Activated T-cell treated with anti-CD3 and anti-CD28 coated beads, Interleukin-2, amount 50 U/mL, for 4 hours (primary cell): ENCODE data around the gene CFAP90. TPM values are rescaled to one million over a fixed set of nuclear protein-coding genes. Genes with fewer than 3 reads are reported as not detected.

Source experiments
- ATAC-seq, 2 donors: fragments of 200-7000 bp; cut with Tn5 transposase; one replicate each; pipeline ENCODE4 v1.10.0; 2021
- DNase-seq: peaks from one replicate; pipeline ENCODE4 v3.0.0-alpha.2; 2020
- H3K27me3 Mint-ChIP-seq: one replicate; pipeline ENCODE4 v1.8.0; 2021; ENCODE audit warnings: low read depth, mixed read lengths
- H3K36me3 Mint-ChIP-seq: one replicate; pipeline ENCODE4 v1.8.0; 2022; ENCODE audit warnings: mixed read lengths; ENCODE audit not compliant: insufficient read depth
- H3K4me1 Mint-ChIP-seq: one replicate; pipeline ENCODE4 v1.8.0; 2021; ENCODE audit warnings: low read depth, mixed read lengths
- H3K4me3 Mint-ChIP-seq: one replicate; pipeline ENCODE4 v1.8.0; 2021; ENCODE audit warnings: mild to moderate bottlenecking, moderate library complexity, mixed read lengths
- H3K9me3 Mint-ChIP-seq: one replicate; pipeline ENCODE4 v1.8.0; 2021; ENCODE audit warnings: mixed read lengths
- total RNA-seq, 3 donors: library from RNA; stranded (reverse); gene quantifications; one replicate each; pipeline ENCODE4 v1.2.1, GENCODE V29; 2021

The CFAP90 gene, protein sequence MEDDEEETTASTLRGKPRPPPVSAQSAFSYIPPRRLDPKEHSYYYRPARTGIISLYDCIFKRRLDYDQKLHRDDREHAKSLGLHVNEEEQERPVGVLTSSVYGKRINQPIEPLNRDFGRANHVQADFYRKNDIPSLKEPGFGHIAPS
- total RNA-seq: not detected

DNA sequence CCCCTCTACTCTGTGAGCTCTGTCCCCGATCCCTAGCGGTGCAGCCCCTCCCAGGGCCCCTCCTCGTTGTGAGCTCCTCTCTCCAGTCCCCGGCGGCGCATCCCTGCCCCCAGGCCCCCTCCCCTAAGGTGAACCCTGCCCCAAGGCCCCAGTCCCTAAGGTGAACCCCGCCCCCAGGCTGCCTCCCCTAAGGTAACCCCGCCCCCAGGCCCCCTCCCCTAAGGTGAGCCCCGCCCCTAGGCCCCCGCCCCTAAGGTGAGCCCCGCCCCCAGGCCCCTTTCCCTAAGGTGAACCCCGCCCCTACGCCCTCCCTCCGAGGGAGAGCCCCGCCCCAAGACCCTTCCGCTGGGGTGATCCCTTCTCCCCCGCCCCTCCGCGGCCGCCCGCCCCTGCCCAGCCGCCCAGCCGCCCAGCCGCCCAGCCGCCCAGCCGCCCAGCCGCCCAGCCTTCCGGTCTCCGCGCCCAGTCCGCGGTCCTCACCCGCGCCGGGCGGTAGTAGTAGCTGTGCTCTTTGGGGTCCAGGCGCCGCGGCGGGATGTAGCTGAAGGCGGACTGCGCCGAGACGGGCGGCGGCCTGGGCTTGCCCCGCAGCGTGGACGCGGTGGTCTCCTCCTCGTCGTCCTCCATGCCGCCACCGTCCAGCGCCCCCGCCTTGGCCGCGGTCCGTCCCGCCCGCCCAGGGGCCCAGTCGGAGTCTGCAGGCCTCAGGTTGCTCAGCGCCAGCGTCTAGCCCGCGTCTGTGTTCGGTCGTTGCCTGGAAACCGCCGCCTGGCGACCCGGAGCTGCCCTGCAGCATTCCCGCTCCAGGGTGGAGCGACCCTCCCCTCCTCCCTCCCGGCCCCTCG is at the start of gene CFAP90:
Gene CFAP90 (minus strand): TSS at position 739 of the 845 bp plus-strand sequence. CDS start 112 bp downstream, at position 627.
- ATAC-seq (peak; percentile 51 to 53), DNase-seq (peak; percentile 11)
- peaks cover 21% of the 10 kb centered on the region for H3K4me1 Mint-ChIP-seq
- peak within 1 kb of the TSS; percentile 77 for H3K4me3 Mint-ChIP-seq
- H3K27me3 Mint-ChIP-seq: peaks cover 20% of the 10 kb centered on the region
- no peaks in the 10 kb centered on the region for H3K9me3 Mint-ChIP-seq
- H3K36me3 Mint-ChIP-seq: no peaks in the 10 kb centered on the region

DNA sequence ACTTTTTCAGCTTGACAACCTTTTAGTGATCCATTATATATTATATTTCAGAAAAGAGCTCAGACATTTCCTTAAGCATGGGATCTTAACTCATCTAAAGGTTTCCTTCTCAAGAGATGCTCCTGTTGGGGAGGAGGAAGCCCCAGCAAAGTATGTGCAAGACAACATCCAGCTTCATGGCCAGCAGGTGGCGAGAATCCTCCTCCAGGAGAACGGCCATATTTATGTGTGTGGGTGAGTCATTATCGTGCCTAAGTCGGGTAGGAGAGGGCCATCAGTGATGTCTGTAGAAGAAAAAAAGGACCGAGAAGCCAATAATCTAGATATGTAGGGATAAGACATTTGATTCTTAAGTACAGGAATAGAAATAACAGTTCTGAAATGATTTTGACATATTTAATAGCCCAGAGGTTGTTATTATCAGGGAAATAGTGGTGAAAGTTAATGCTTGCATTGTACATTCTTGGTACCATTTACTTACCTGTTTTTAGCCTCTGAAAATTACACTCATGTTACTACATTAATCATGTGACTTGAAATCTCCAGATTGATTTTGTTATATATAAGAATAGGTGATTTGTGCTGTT is 46.2 kb upstream of the CFAP90 start:
- Mint-ChIP-seq H3K27me3 (no peaks in the 10 kb centered on the region), H3K9me3 (no peaks in the 10 kb centered on the region), H3K4me3 (no peak overlapping the region), H3K4me1 (peaks cover 12% of the 10 kb centered on the region), H3K36me3 (peaks cover 74% of the 10 kb centered on the region)
- ATAC-seq: peak in 1 of 2 donors; percentile 60
- DNase-seq: peak; percentile 17

DNA sequence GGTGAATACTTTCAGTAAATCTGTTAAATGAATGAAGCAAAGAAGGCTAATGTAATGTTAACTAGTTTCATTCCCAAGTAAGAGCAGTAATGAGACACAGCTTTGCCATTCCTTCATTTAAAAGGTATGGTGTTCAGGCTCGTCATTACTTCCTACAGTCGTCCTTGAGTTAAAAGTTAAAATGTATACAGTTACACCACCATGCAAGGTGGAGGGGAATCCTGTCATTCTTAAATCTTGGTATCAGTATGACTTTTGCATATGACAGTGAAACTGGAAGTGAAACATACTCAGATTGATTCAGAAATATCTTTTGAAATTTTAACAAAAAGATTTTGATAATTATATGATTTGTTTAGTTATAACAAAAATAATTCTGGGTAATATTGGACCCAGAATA is 43.9 kb upstream of the CFAP90 start:
- Mint-ChIP-seq H3K4me3 (no peak overlapping the region), H3K36me3 (peaks cover 73% of the 10 kb centered on the region), H3K27me3 (no peaks in the 10 kb centered on the region), H3K9me3 (no peaks in the 10 kb centered on the region), H3K4me1 (peaks cover 10% of the 10 kb centered on the region)
- DNase-seq (no peak), ATAC-seq (peak; percentile 78 to 83)

DNA sequence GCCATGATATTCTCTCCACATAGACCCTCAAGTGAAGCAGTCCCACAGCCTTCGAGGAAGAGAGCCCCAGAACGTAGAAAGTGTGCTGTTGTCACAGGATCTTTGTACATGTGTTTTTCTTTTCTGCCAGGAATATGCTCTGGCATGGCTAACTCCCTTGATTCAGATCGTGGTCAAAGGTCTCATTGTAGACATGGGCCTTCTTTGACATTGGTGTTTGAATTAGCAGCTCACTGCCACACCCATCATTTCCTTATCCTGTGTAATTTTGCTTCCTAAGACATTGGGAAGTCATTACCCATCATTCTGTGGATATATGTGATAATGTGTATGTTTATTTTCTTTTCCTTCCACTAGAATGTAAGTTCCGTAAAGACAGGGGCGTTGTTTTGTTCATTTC is 43.5 kb upstream of the CFAP90 start:
- no peaks in the 10 kb centered on the region for H3K27me3 Mint-ChIP-seq
- peaks cover 10% of the 10 kb centered on the region for H3K4me1 Mint-ChIP-seq
- DNase-seq: no peak
- ATAC-seq: no peak
- peaks cover 72% of the 10 kb centered on the region for H3K36me3 Mint-ChIP-seq
- no peaks in the 10 kb centered on the region for H3K9me3 Mint-ChIP-seq
- H3K4me3 Mint-ChIP-seq: no peak overlapping the region

DNA sequence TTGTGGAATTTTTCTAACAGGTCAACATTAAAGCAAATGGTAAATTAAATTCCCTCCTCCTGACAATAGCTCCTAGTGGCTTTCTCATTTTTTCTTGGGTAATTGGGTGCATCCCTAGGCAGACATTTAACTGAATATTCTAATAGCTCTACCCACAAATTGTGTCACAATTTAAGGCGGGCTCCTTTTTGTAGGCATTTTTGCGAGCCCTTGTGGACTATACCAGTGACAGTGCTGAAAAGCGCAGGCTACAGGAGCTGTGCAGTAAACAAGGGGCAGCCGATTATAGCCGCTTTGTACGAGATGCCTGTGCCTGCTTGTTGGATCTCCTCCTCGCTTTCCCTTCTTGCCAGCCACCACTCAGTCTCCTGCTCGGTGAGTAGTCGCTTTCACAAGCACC is 38.0 kb upstream of the CFAP90 start:
- Mint-ChIP-seq H3K27me3 (no peaks in the 10 kb centered on the region), H3K4me3 (no peak overlapping the region), H3K9me3 (no peaks in the 10 kb centered on the region), H3K4me1 (peaks cover 2% of the 10 kb centered on the region), H3K36me3 (peaks cover 58% of the 10 kb centered on the region)
- DNase-seq: no peak
- no peak for ATAC-seq

DNA sequence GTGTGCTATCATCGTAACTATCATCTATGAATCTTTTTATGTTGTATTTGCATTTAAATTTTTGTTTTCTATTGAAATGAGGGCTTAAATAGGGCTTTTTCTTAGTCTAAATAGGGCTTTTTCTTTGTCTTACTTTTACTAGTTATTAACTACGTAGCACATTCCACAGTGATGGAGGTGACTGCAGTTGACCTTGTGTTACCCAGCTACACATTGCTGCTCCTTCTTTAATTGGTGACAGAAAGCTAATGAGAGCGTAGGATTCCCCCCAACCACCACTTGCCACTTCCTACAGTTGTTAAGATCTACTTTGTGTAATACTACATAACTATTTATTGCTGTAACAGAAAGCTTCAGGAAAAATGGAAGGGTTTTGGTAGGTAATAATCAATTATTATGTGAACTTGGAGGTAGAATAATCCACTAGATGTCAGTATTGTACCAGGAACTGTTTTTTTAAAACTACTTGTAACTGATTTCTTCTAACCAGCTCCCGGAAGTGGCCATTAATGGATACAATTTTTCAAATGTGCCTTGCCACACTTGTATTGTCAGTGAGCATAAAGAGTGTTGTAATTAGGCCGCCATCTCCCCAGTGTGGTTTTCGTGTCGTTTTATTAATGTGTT is 36.0 kb upstream of the CFAP90 start:
- DNase-seq (no peak), ATAC-seq (no peak)
- no peak overlapping the region for H3K4me3 Mint-ChIP-seq
- peaks cover 50% of the 10 kb centered on the region for H3K36me3 Mint-ChIP-seq
- H3K4me1 Mint-ChIP-seq: peaks cover 4% of the 10 kb centered on the region
- no peaks in the 10 kb centered on the region for H3K9me3 Mint-ChIP-seq
- no peaks in the 10 kb centered on the region for H3K27me3 Mint-ChIP-seq

DNA sequence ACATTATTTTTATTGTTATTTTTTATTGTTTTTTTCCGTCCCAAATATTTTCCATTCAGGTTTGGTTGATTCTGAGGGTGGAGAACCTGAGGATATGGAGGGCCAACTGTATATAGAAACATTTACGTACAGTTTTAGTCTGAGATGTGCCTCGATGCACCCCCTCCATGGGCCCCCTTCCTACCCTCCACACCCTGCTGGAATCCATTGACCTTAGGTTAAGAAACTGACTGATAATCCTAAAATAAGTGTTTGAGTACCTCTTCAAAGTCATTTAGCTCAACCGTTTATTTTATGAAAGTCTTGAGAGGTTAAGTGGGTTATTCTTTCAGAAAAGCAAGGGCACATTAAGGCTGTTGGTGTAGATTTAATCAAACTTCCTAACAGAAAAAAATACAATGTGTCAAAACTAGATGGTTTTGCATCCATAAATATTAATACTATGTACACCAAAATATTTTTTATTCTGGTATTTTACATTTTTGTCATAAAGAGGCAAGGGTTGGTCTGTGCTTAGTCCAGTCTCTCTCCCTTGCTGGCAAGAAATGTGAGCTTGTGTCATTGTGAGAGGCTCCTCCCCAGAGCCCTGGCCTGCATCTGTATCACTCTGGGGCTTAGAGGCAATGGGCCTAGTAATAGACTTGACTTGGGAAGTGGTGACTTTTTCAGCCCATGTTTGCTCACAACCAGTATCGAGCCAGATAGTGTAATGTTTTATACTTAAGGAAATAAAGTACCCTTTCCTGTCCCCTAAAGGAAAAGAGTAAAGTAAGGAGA is 33.7 kb upstream of the CFAP90 start:
- ATAC-seq: no peak
- H3K36me3 Mint-ChIP-seq: peaks cover 57% of the 10 kb centered on the region
- DNase-seq: no peak
- no peak overlapping the region for H3K4me3 Mint-ChIP-seq
- no peaks in the 10 kb centered on the region for H3K27me3 Mint-ChIP-seq
- no peaks in the 10 kb centered on the region for H3K9me3 Mint-ChIP-seq
- peaks cover 17% of the 10 kb centered on the region for H3K4me1 Mint-ChIP-seq

DNA sequence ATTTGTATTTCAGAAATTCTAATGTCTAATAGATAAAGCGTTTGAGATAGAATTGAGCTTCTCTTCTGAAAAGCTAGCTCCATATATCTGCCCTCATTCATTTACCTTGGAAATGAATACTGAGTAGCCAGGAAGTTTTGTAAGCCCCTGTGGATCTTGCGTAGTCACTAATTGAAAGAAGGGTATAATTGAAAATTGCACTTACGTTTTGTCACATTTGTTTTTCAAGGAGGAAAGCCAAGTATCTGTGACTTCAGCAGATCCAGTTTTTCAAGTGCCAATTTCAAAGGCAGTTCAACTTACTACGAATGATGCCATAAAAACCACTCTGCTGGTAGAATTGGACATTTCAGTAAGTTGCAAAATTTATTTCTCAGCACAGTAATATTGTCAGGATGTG is 32.0 kb upstream of the CFAP90 start:
- DNase-seq: no peak
- Mint-ChIP-seq H3K4me1 (peaks cover 30% of the 10 kb centered on the region), H3K9me3 (no peaks in the 10 kb centered on the region), H3K36me3 (peaks cover 58% of the 10 kb centered on the region), H3K27me3 (no peaks in the 10 kb centered on the region), H3K4me3 (no peak overlapping the region)
- no peak for ATAC-seq

DNA sequence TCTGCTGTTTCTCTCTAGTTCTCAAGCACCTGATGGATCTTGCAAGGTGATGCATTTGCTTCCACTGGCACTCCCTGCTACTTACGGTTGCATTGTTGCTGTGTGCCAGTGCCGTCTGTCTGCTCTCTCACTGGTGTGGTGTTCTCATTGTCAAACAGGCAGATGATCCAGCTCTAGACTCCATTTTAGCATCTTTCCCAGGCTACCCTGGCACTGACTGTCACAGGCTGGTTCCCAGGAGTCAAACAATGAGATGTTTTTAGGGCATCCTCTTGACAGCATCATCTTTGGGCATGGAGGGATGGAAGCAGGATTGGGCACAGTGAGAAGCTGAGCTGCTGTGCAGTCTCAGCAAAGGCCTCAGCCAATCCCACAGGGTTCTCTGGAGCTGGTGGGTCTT is 30.9 kb upstream of the CFAP90 start:
- no peaks in the 10 kb centered on the region for H3K9me3 Mint-ChIP-seq
- H3K4me3 Mint-ChIP-seq: no peak overlapping the region
- peaks cover 38% of the 10 kb centered on the region for H3K4me1 Mint-ChIP-seq
- H3K27me3 Mint-ChIP-seq: no peaks in the 10 kb centered on the region
- ATAC-seq: no peak
- DNase-seq: no peak
- H3K36me3 Mint-ChIP-seq: peaks cover 59% of the 10 kb centered on the region

DNA sequence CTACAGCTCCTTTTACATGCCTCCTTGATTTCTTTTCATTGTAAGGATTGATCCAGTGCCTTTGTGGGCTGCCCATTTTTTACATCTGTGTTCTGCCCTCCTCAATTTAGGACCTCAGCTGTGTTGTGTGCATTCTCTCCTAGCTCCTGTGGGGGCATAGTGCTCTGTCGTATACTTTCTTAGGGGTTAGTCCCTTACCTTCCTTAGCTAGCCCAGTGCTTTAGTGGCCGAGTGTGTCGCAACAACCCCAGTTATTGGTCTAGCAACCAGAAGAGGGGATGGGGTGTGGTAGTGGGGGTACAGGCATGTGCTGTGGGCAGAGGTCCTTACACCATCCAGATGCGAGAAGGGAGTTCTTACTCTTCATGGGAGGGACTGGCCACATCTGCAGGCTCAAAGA is 30.2 kb upstream of the CFAP90 start:
- no peaks in the 10 kb centered on the region for H3K27me3 Mint-ChIP-seq
- DNase-seq: no peak
- H3K9me3 Mint-ChIP-seq: no peaks in the 10 kb centered on the region
- no peak for ATAC-seq
- H3K36me3 Mint-ChIP-seq: peaks cover 59% of the 10 kb centered on the region
- peaks cover 44% of the 10 kb centered on the region for H3K4me1 Mint-ChIP-seq
- no peak overlapping the region for H3K4me3 Mint-ChIP-seq

DNA sequence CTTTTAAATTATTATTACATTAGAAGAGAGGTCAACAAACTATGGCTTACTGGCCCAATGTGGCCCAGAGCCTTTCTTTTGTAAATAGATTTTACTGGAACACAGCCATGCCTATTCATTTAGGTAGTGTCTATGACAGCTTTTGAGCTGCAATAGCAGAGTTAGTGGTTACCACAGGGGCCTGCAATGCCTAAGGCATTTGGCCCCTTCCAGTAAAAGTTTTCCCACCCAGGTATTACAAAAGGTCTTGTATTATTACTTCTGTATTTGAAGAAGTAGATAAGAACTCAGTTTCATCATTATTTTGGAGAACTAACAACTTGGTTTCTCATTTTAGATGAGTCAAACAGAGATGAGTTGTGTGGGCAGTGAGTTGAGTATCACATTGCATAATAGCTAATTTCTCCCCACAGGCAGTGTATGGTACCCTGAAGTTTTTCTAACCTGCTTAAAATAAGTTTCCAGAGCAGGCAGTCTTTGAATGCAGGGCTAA is 27.5 kb upstream of the CFAP90 start:
- Mint-ChIP-seq H3K4me1 (peaks cover 62% of the 10 kb centered on the region), H3K36me3 (peaks cover 69% of the 10 kb centered on the region), H3K4me3 (no peak overlapping the region), H3K27me3 (no peaks in the 10 kb centered on the region), H3K9me3 (no peaks in the 10 kb centered on the region)
- ATAC-seq: peak; percentile 73 to 80
- DNase-seq: no peak

DNA sequence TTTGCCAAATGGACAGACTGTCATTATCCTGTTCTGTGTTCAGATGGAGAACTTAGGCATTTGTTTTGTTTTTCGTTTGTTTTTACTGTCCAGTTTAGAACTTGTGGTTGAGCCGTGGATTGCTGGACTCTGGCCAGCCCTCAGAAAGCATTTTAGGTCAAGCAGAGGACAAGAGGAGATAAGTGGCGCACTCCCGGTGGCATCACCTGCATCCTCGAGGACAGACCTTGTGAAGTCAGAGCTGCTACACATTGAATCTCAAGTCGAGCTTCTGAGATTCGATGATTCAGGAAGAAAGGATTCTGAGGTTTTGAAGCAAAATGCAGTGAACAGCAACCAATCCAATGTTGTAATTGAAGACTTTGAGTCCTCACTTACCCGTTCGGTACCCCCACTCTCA is 26.9 kb upstream of the CFAP90 start:
- Mint-ChIP-seq H3K4me3 (no peak overlapping the region), H3K27me3 (no peaks in the 10 kb centered on the region), H3K4me1 (peaks cover 67% of the 10 kb centered on the region), H3K36me3 (peaks cover 66% of the 10 kb centered on the region), H3K9me3 (no peaks in the 10 kb centered on the region)
- no peak for ATAC-seq
- DNase-seq: no peak

DNA sequence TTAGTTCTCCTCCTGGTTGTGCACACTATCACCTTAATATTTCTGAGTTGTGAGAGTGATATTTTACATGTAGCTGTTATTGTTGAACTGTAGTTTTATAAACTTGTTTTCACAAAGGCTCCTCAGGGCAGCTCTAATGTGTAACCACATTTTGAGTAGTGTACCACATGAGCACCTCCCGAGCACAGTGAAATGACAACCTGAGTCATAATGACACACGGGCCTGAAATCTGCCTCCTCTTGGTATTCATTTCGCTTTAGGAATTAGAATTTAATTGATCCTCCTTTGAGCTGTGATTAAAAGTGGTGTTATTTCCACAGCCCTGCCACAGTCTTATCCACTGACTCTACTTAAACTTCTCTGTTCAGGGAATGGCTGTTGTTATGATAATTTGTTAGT is 25.9 kb upstream of the CFAP90 start:
- ATAC-seq (peak; percentile 57 to 63), DNase-seq (no peak)
- Mint-ChIP-seq H3K9me3 (no peaks in the 10 kb centered on the region), H3K4me3 (no peak overlapping the region), H3K4me1 (peaks cover 74% of the 10 kb centered on the region), H3K27me3 (no peaks in the 10 kb centered on the region), H3K36me3 (peaks cover 65% of the 10 kb centered on the region)

DNA sequence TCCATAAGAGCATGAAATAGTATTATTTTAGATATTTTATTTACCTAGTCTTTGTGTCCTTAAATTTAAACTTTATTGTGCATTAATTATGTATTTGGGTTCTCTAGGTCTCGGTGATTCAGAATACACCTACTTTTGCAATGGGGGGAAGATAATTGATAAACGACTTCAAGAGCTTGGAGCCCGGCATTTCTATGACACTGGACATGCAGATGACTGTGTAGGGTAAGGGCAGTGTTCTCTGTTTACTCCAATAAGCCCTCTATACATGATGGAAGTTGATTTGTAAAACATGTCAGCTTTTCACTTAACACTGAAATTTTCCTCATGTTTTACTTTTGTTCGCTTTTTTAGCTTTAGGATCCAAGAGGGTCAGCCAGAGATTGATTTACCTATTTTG is 24.2 kb upstream of the CFAP90 start:
- H3K4me3 Mint-ChIP-seq: no peak overlapping the region

More for the DNA sequence above, 24.2 kb upstream of the CFAP90 start:
- Mint-ChIP-seq H3K36me3 (peaks cover 58% of the 10 kb centered on the region), H3K4me1 (peaks cover 78% of the 10 kb centered on the region), H3K27me3 (no peaks in the 10 kb centered on the region), H3K9me3 (no peaks in the 10 kb centered on the region)
- ATAC-seq (no peak), DNase-seq (no peak)
